B cell (primary cell): ENCODE data around the gene MVB12B. TPM values are rescaled to one million over a fixed set of nuclear protein-coding genes. Genes with fewer than 3 reads are reported as not detected.

ENCODE experiments used
- ATAC-seq: fragments of 200-7000 bp; cut with Tn5 transposase; one replicate; pipeline ENCODE4 v1.10.0; 2021; ENCODE audit warnings: low read depth, mild to moderate bottlenecking, moderate number of reproducible peaks, moderate library complexity
- CTCF ChIA-PET: fragments of 350-600 bp; sonication (Branson Sonifier 250); formaldehyde crosslinking; loops from one replicate; lab custom pipeline; 2021; ENCODE audit warnings: antibody characterized with exemption, inconsistent platforms; lab: Charles Lee
- POLR2A ChIA-PET: fragments of 350-600 bp; sonication (Branson Sonifier 250); formaldehyde crosslinking; loops from one replicate; lab custom pipeline; 2021; ENCODE audit warnings: antibody characterized with exemption; lab: Charles Lee
- DNase-seq: peaks from one replicate; pipeline ENCODE4 v3.0.0; 2013
- H2AFZ ChIP-seq: 2 replicates; pipeline ENCODE4 v1.6.1; 2012; ENCODE audit warnings: mild to moderate bottlenecking, low read depth, low read length; ENCODE audit not compliant: insufficient read depth, poor library complexity, severe bottlenecking
- H3K27ac ChIP-seq, 2 donors: 1 replicate in 1 of 2; 2 replicates in 1 of 2; pipeline ENCODE4 v1.5.1; 2012 to 2013; ENCODE audit warnings: low read length in 2 of 2, mild to moderate bottlenecking in 2 of 2, moderate library complexity in 1 of 2
- H3K27me3 ChIP-seq, 4 experiments: fragments of 200-600 bp in 1 of 4; sonication (generic) in 1 of 4; replicated peaks in 1 of 4; 1 replicate in 2 of 4; 2 replicates in 2 of 4; pipeline versions ENCODE4 v1.6.1 to v1.7.0; 2013 to 2016; ENCODE audit warnings: low read length in 3 of 4, mild to moderate bottlenecking in 2 of 4, mixed read lengths in 1 of 4, moderate library complexity in 1 of 4; ENCODE audit not compliant: insufficient read depth in 4 of 4, control insufficient read depth in 3 of 4; ENCODE audit errors: control extremely low read depth in 1 of 4
- H3K36me3 ChIP-seq, 2 experiments: replicated peaks in 1 of 2; 1 replicate in 1 of 2; 2 replicates in 1 of 2; pipeline versions ENCODE4 v1.6.1 to v1.7.1; 2013; ENCODE audit warnings: low read length in 1 of 2; ENCODE audit not compliant: insufficient read depth in 2 of 2, control insufficient read depth in 1 of 2; ENCODE audit errors: control extremely low read depth in 1 of 2, extremely low read depth in 1 of 2
- H3K4me1 ChIP-seq, 2 donors: fragments of 200-600 bp in 1 of 2; sonication (generic) in 1 of 2; 1 replicate in 1 of 2; 2 replicates in 1 of 2; pipeline versions ENCODE4 v1.5.1 to v1.6.1; 2013 to 2017; ENCODE audit warnings: low read length in 2 of 2; ENCODE audit not compliant: control insufficient read depth in 2 of 2, insufficient read depth in 2 of 2
- H3K4me2 ChIP-seq: replicated peaks from 2 replicates; pipeline ENCODE3; 2012; ENCODE audit warnings: mild to moderate bottlenecking, low read depth, low read length; ENCODE audit not compliant: poor library complexity, severe bottlenecking
- H3K4me3 ChIP-seq, 5 experiments: fragments of 200-600 bp in 1 of 5; sonication (generic) in 1 of 5; 1 replicate in 3 of 5; 2 replicates in 2 of 5; pipeline versions ENCODE4 v1.5.1 to v1.7.0; 2011 to 2016; ENCODE audit warnings: low read length in 4 of 5, mild to moderate bottlenecking in 4 of 5, low read depth in 2 of 5, control low read depth in 1 of 5, moderate library complexity in 1 of 5; ENCODE audit not compliant: insufficient read depth in 1 of 5; ENCODE audit errors: control extremely low read depth in 1 of 5, extremely low read depth in 1 of 5
- H3K79me2 ChIP-seq: fragments of 200-600 bp; sonication (generic); one replicate; pipeline ENCODE4 v1.6.0; 2016; ENCODE audit warnings: low read length; ENCODE audit not compliant: control insufficient read depth, insufficient read depth
- H3K9ac ChIP-seq: fragments of 200-600 bp; sonication (generic); 2 replicates; pipeline ENCODE4 v1.6.1; 2017; ENCODE audit warnings: mild to moderate bottlenecking, low read length, moderate library complexity
- H3K9me3 ChIP-seq, 3 donors: one replicate each; pipeline versions ENCODE4 v1.6.1 to v1.7.1; 2013; ENCODE audit warnings: low read length in 2 of 3; ENCODE audit not compliant: control insufficient read depth in 2 of 3, insufficient read depth in 1 of 3; ENCODE audit errors: control extremely low read depth in 1 of 3
- H4K20me1 ChIP-seq: 2 replicates; pipeline ENCODE4 v1.6.0; 2012; ENCODE audit warnings: mild to moderate bottlenecking, low read length; ENCODE audit not compliant: insufficient read depth, control insufficient read depth, poor library complexity, severe bottlenecking
- H3K27ac Mint-ChIP-seq: one replicate; pipeline ENCODE4 v1.8.0; 2021; ENCODE audit warnings: mixed read lengths
- H3K27me3 Mint-ChIP-seq: one replicate; pipeline ENCODE4 v1.8.0; 2021; ENCODE audit warnings: mixed read lengths
- H3K4me1 Mint-ChIP-seq: one replicate; pipeline ENCODE4 v1.8.0; 2021; ENCODE audit warnings: mixed read lengths
- H3K4me3 Mint-ChIP-seq: one replicate; pipeline ENCODE4 v1.8.0; 2021; ENCODE audit warnings: mixed read lengths
- H3K9me3 Mint-ChIP-seq: one replicate; pipeline ENCODE4 v1.8.0; 2022; ENCODE audit warnings: mixed read lengths; ENCODE audit not compliant: insufficient read depth
- CTCF ChIP-seq: fragments of 200-600 bp; IDR thresholded peaks from one replicate; pipeline ENCODE4 v1.8.0; 2022; ENCODE audit warnings: antibody characterized with exemption, mild to moderate bottlenecking
- EZH2 ChIP-seq: IDR thresholded peaks from 2 replicates; pipeline ENCODE4 v1.6.1; 2012; ENCODE audit warnings: borderline replicate concordance, low read depth, mild to moderate bottlenecking, moderate library complexity, low read length; ENCODE audit not compliant: insufficient read depth, poor library complexity, severe bottlenecking
- WGBS: methylation state at CpG from one replicate; pipeline ENCODE4 v1.1.5; 2013; ENCODE audit warnings: missing lambda C conversion rate; ENCODE audit not compliant: insufficient coverage; 5-methylcytosine and 5-hydroxymethylcytosine counted together
- intact Hi-C: fragments of 100-400 bp; cut with micrococcal nuclease; formaldehyde crosslinking; loops from one replicate; pipeline ENCODE4 v1.10.0; 2022
- polyA plus RNA-seq: library from polyadenylated mRNA; depleted of rRNA; stranded (reverse); fragments of >200 nt; gene quantifications from 2 replicates; pipeline ENCODE4 v1.2.3, GENCODE V29; 2012
- total RNA-seq, 2 donors: library from RNA; stranded (reverse); fragments of 120-200 nt in 1 of 2; gene quantifications; 1 replicate in 1 of 2; 2 replicates in 1 of 2; pipeline versions ENCODE4 v1.2.3 to v1.2.4, GENCODE V29; 2013 to 2022

Gene MVB12B
- total and polyA plus RNA-seq, 2 donors (not counting 1 experiment from before 2014, with no cell fraction given): 1.2 to 9.8 TPM

GRCh38 chr9:126504086-126504976, 177.7 kb downstream of the MVB12B start:
- POLR2A ChIA-PET: no interaction called here
- intact Hi-C loops: no loop called here

More at GRCh38 chr9:126504086-126504976, 177.7 kb downstream of the MVB12B start:
- Mint-ChIP-seq H3K27me3 (peaks cover 16% of the 10 kb centered on the region), H3K4me1 (peaks cover 12% of the 10 kb centered on the region), H3K4me3 (no peak overlapping the region), H3K9me3 (no peaks in the 10 kb centered on the region), H3K27ac (no peak overlapping the region)
- CTCF ChIA-PET: interaction anchor here (0.7 to 16.6 kb wide), 3 partner anchors 48 to 55 kb away, joined by 3 to 420 read pairs (median 167); no protein-coding TSS in a partner anchor
- DNase-seq (no peak), ATAC-seq (no peak)
- peaks cover 14 to 15% of the 10 kb centered on the region in 2 donors for H3K4me1 ChIP-seq
- no peak overlapping the region for H3K4me2 ChIP-seq
- H3K9ac ChIP-seq: no peak overlapping the region
- H3K79me2 ChIP-seq: no peaks in the 10 kb centered on the region
- TF ChIP-seq CTCF (no peak), EZH2 (no peak)
- 84% methylated on average over 25 of the region's 31 CpGs for WGBS
- peaks cover 0 to 21% (median 9%) of the 10 kb centered on the region in 4 experiments for H3K27me3 ChIP-seq
- H3K36me3 ChIP-seq: no peaks in the 10 kb centered on the region
- no peak overlapping the region for H2AFZ ChIP-seq
- H3K9me3 ChIP-seq: peaks cover 0 to 3% (median 0%) of the 10 kb centered on the region in 3 donors
- no peak overlapping the region for H3K4me3 ChIP-seq
- H3K27ac ChIP-seq: no peak overlapping the region
- peaks cover 10% of the 10 kb centered on the region for H4K20me1 ChIP-seq
